Measurements from ENCODE around the gene CCDC91.

Gene CCDC91

GRCh38 chr12:28582672-28583376, 392.6 kb downstream of the CCDC91 start:
- H3K36me3 ChIP-seq (replicated peaks) = no peaks in the 10 kb centered on the region
- H3K4me1 ChIP-seq = peaks cover 9% of the 10 kb centered on the region
- in situ Hi-C loops (cut with MboI; ENCODE audit: low sequenced_read_pairs) = no loop called here
- H3K4me3 ChIP-seq = no peak overlapping the region
- no peak for DNase-seq (ENCODE audit: low spot score in 2 of 2)
- no peaks in the 10 kb centered on the region for H3K9me3 ChIP-seq
- H3K27me3 ChIP-seq (ENCODE audit: low read depth) = no peaks in the 10 kb centered on the region

DNA sequence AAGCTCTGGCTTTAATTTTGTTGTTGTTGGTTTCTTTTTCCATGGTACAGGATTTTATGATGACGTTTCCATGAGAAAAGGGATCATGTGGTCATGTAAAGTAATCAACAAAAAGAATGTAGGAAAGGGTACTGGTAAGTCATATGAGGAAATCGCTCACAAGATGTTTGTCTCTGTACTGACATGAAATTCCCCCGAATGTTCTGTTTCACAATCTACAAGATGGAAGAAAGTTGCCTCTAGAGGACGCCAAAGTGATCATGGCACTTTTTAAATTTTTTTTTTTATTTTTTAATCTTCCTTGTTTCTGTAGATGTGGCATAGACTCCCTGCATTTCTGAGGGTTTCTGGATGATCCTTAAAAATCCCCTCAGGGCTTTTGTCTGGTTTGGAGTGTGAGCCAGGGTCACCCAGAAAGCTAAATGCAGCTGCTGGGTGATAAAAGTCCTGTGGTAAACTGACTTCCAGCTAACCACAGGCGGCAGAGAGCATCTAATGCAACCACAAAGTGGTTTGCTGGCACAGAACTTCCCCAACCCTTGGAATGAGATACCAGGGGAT, 393.5 kb downstream of the CCDC91 start:
- no peaks in the 10 kb centered on the region for H3K36me3 ChIP-seq (replicated peaks)
- DNase-seq (ENCODE audit: low spot score in 2 of 2) = no peak
- H3K4me1 ChIP-seq = peaks cover 7% of the 10 kb centered on the region
- no peak overlapping the region for H3K4me3 ChIP-seq
- in situ Hi-C loops (cut with MboI; ENCODE audit: low sequenced_read_pairs) = no loop called here
- no peaks in the 10 kb centered on the region for H3K9me3 ChIP-seq
- no peaks in the 10 kb centered on the region for H3K27me3 ChIP-seq (ENCODE audit: low read depth)

DNA sequence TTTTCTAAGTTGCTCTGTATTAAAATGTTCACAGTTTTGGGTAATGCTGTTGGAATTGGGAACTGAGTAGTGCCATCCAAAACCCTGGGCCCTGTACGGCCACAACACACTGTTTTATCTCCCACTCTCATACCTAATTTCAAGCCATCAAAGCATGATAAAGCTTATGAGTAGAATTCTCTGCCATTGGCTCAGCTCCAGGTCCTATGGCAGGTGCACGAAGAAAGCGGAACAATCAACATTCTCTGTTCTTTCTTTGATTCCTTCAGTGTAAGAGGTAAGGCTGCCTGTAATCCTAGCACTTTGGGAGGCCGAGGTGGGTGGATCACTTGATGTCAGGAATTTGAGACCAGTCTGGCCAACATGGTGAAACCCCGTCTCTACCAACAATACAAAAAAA, 394.9 kb downstream of the CCDC91 start:
- H3K36me3 ChIP-seq (replicated peaks) = no peaks in the 10 kb centered on the region
- H3K27me3 ChIP-seq (ENCODE audit: low read depth) = no peaks in the 10 kb centered on the region
- H3K4me1 ChIP-seq = no peaks in the 10 kb centered on the region; the same call in 1 of the 2 replicates
- in situ Hi-C loops (cut with MboI; ENCODE audit: low sequenced_read_pairs) = no loop called here
- H3K4me3 ChIP-seq = no peak overlapping the region
- DNase-seq (ENCODE audit: low spot score in 2 of 2) = no peak
- H3K9me3 ChIP-seq = no peaks in the 10 kb centered on the region

- Histone ChIP-seq H3K9me3 (no peaks in the 10 kb centered on the region), H3K27me3 (ENCODE audit: low read depth) (no peaks in the 10 kb centered on the region), H3K4me1 (no peaks in the 10 kb centered on the region), H3K4me3 (no peak overlapping the region), H3K36me3 (replicated peaks) (no peaks in the 10 kb centered on the region)
- in situ Hi-C loops (cut with MboI; ENCODE audit: low sequenced_read_pairs) = no loop called here
- no peak for DNase-seq (ENCODE audit: low spot score in 2 of 2)
Measured at GRCh38 chr12:28586481-28586880, 396.2 kb downstream of the CCDC91 start.

- Histone ChIP-seq H3K27me3 (ENCODE audit: low read depth) (no peaks in the 10 kb centered on the region), H3K4me1 (no peaks in the 10 kb centered on the region), H3K9me3 (no peaks in the 10 kb centered on the region), H3K36me3 (replicated peaks) (no peaks in the 10 kb centered on the region), H3K4me3 (no peak overlapping the region)
- DNase-seq (ENCODE audit: low spot score in 2 of 2) = no peak
- in situ Hi-C loops (cut with MboI; ENCODE audit: low sequenced_read_pairs) = no loop called here
Measured at GRCh38 chr12:28591831-28592230, 401.6 kb downstream of the CCDC91 start.

Data from HAP-1 (cell line).